ENCODE results near the gene POLR3A. TPM values are rescaled to one million over a fixed set of nuclear protein-coding genes. Genes with fewer than 3 reads are reported as not detected.

Gene POLR3A
- polyA plus RNA-seq, 1 donor from 2014 or later, result 15.6 TPM

- Histone ChIP-seq H3K9me2 (ENCODE audit: insufficient read depth, low read length) (no peaks in the 10 kb centered on the region), H3K9me3 (ENCODE audit: low read length) (no peaks in the 10 kb centered on the region), H3F3A (ENCODE audit: insufficient read depth, low read length, poor library complexity, severe bottlenecking) (no peaks in the 10 kb centered on the region), H3K27ac (ENCODE audit: low read length) (no peak overlapping the region), H4K20me1 (ENCODE audit: insufficient read depth) (no peaks in the 10 kb centered on the region), H3K4me3 (ENCODE audit: low read length) (no peak overlapping the region), H3K27me3 (ENCODE audit: insufficient read depth, low read depth, low read length) (no peaks in the 10 kb centered on the region), H3K4me2 (ENCODE audit: low read length) (no peak overlapping the region), H3K79me2 (replicated peaks; ENCODE audit: insufficient read depth, low read length) (no peaks in the 10 kb centered on the region), H3K36me3 (ENCODE audit: insufficient read depth, low read length) (no peaks in the 10 kb centered on the region), H3K9ac (ENCODE audit: low read length) (no peak overlapping the region), H2AFZ (ENCODE audit: low read depth, low read length) (no peak overlapping the region)
- TF ChIP-seq REST (IDR thresholded peaks at IDR 0.05; ENCODE audit: borderline replicate concordance), result no peak
- no peak for TF ChIP-seq TAF1 (IDR thresholded peaks at IDR 0.05; ENCODE audit: low read depth)
- TF ChIP-seq SMC3 (conservative IDR thresholded peaks at IDR 0.05; ENCODE audit: poor library complexity), result no peak
- no peak for TF ChIP-seq EP300 (conservative IDR thresholded peaks at IDR 0.05; ENCODE audit: poor library complexity, severe bottlenecking)
- no peak for TF ChIP-seq MXI1 (conservative IDR thresholded peaks at IDR 0.05; ENCODE audit: poor library complexity, severe bottlenecking)
These were observed 84.8 kb downstream of the POLR3A start for GRCh38 chr10:77944519-77944918.

GRCh38 chr10:77943121-77943901 lies 86.0 kb downstream of the POLR3A start:
- Histone ChIP-seq H3K9me2 (ENCODE audit: insufficient read depth, low read length) (no peaks in the 10 kb centered on the region), H3K4me3 (ENCODE audit: low read length) (peak overlapping the region; percentile 56), H3K36me3 (ENCODE audit: insufficient read depth, low read length) (no peaks in the 10 kb centered on the region), H3K9me3 (ENCODE audit: low read length) (no peaks in the 10 kb centered on the region), H3K4me2 (ENCODE audit: low read length) (peak overlapping the region; percentile 73), H3F3A (ENCODE audit: insufficient read depth, low read length, poor library complexity, severe bottlenecking) (no peaks in the 10 kb centered on the region), H2AFZ (ENCODE audit: low read depth, low read length) (no peak overlapping the region), H3K27me3 (ENCODE audit: insufficient read depth, low read depth, low read length) (no peaks in the 10 kb centered on the region), H3K79me2 (replicated peaks; ENCODE audit: insufficient read depth, low read length) (no peaks in the 10 kb centered on the region), H3K27ac (ENCODE audit: low read length) (peak overlapping the region; percentile 87), H4K20me1 (ENCODE audit: insufficient read depth) (no peaks in the 10 kb centered on the region), H3K9ac (ENCODE audit: low read length) (peak overlapping the region; percentile 57)
- no peak for TF ChIP-seq CTCF (IDR thresholded peaks at IDR 0.05; ENCODE audit: poor library complexity, severe bottlenecking)
- TF ChIP-seq POLR2AphosphoS5 (IDR thresholded peaks at IDR 0.05), result peak; percentile 95
- peak; percentile 46 for TF ChIP-seq SMC3 (conservative IDR thresholded peaks at IDR 0.05; ENCODE audit: poor library complexity)
- TF ChIP-seq TAF1 (IDR thresholded peaks at IDR 0.05; ENCODE audit: low read depth), result no peak
- TF ChIP-seq EP300 (conservative IDR thresholded peaks at IDR 0.05; ENCODE audit: poor library complexity, severe bottlenecking), result peak; percentile 95
- no peak for TF ChIP-seq EZH2 (IDR thresholded peaks at IDR 0.05; ENCODE audit: borderline replicate concordance, insufficient read depth, low read length, poor library complexity, severe bottlenecking)
- peak; percentile 27 for TF ChIP-seq RAD21 (conservative IDR thresholded peaks at IDR 0.05)
- TF ChIP-seq MXI1 (conservative IDR thresholded peaks at IDR 0.05; ENCODE audit: poor library complexity, severe bottlenecking), result peak; percentile 5
- no peak for TF ChIP-seq REST (IDR thresholded peaks at IDR 0.05; ENCODE audit: borderline replicate concordance)

All from neural cell (in vitro differentiated cells).